ENCODE measurements around the gene EPRS1.

The EPRS1 gene

DNA sequence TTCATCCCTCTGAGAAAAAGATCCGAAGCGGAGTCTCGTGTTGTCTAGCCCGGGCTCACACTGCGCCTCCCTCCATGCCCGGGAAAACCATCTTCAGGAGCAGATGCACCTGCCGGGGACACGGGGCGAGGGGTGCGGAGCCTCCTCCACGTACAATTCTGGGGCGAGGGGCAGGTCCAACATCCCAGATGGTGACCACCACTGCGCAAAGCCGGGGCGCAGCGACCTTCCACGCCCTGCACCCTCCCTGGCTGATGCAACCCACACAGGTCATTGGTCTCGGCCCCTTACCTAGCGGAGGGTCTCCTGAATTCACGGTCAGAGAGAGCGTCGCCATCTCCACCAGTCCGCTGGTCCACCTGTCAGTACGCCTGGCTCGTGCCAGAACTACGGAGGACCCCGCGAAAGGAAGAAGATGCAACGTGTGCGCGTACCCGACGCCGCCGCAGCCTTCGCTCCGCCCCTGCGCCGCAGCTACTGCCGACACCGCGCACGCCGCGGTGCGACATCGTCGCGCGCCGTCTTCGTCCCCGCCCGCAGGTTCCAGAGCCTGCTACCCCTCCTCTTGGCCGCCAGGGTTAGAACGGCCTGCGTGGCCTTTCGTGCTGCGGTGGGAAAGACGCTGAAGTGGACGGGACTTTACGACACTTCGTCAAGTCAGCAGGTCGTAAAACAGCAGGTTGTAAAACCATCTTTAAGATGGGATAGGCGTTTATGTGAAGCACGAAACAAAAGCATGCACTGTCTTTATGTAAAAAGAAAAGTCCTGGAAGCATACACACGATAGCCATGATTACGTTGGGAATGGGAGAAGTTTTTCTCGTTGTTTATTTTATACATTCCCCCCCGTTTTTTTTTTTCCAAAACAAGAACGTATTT lies at the start of gene EPRS1:
Gene EPRS1 (minus strand): TSS at position 454 of the 879 bp plus-strand sequence. CDS start 117 bp downstream, at position 337.
- peak; percentile 98 for DNase-seq (ENCODE audit: low read depth, low spot score)

DNA sequence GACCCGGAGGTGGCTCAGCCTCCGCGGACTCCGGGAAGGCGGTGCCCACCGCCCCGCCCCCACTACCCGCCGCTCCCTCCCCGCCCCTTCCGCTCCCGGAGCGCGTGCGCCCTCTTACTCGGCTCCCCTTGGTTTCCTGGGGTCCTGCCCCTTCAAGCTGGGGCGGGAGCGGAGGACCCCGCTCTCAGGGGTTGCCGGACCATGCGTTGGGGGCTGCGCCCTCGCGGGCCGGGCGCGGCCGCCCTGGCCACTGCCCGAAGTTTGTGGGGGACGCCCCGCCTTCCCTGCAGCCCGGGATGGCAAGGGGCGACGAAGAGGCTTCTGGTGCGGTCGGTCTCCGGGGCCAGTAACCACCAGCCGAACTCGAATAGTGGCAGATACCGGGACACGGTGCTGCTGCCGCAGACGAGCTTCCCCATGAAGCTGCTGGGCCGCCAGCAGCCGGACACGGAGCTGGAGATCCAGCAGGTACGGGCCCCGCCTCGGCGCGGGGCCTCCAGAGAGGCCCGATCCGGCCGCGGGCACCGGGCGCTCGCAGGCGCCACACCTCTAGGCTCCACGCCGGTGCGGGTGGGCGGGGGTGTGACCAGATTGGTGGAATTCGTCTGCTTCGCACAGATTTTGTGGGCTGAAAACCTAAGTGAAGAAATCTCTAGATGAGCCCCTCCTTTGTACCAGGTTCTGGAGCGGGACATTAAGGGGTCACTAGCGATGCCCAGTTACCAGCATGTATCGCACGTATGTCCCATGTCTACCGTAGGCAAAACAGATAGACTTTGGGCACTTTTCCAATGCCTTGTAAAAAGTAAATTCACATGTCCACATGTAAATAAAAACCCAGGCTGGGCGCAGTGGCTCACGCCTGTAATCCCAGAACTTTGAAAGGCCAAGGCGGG lies 48.0 kb upstream of the EPRS1 start, which contains the start of gene IARS2:
Gene IARS2 (plus strand): TSS at position 117 of the 896 bp plus-strand sequence. CDS start 85 bp downstream, at position 202.
- peak; percentile 76 for DNase-seq (ENCODE audit: low read depth, low spot score)

DNA sequence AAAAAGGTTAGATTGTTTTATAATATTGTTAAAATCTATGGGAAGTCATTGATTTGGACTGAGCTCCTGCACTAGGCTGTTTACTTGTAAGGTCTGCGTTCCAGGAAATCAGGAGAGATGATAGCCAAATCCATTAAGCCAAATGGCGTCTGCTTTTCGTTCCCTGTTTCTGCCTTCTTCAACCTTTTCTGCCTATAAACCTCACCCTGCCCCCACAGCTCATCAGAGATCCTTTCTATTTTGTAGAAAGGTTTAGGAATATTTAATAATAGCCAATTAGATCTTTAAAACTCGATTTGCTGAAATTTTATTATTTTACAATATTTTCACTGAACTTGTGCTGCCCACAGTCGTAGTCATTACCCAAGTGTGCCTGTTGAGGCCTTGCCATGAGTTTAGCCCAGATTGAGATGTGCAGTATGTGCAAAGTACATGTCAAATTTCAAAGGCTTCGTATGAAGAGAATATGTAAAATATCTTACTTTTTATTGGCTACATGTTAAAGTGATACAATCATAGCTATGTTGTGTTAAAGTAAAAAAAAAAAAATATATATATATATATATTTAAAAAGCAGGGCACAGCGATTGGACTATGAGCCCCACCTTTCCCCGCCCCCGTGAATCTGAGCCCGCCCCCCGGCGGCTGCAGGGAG lies 47.2 kb upstream of the EPRS1 start:
- DNase-seq (ENCODE audit: low read depth, low spot score) = peak; percentile 8

DNA sequence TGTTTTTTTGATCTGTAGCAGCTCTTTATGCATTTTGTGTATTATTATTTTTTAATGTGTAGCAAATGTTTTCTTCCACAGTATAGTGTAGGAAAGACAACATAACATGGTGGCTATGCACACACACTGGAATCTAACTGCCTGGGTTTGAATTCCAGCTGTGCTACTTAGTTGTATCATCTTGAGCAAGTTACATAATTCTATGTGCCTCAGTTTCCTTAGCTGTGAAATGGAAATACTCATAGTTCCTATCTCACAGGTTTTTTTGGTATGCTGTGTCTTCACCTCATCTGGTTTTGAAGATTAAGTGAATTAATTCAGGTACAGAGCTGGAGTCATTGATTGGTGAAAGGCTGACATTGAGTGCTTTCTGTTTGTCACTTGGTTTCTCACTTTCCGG lies 46.4 kb upstream of the EPRS1 start:
- DNase-seq (ENCODE audit: low read depth, low spot score) = no peak

DNA sequence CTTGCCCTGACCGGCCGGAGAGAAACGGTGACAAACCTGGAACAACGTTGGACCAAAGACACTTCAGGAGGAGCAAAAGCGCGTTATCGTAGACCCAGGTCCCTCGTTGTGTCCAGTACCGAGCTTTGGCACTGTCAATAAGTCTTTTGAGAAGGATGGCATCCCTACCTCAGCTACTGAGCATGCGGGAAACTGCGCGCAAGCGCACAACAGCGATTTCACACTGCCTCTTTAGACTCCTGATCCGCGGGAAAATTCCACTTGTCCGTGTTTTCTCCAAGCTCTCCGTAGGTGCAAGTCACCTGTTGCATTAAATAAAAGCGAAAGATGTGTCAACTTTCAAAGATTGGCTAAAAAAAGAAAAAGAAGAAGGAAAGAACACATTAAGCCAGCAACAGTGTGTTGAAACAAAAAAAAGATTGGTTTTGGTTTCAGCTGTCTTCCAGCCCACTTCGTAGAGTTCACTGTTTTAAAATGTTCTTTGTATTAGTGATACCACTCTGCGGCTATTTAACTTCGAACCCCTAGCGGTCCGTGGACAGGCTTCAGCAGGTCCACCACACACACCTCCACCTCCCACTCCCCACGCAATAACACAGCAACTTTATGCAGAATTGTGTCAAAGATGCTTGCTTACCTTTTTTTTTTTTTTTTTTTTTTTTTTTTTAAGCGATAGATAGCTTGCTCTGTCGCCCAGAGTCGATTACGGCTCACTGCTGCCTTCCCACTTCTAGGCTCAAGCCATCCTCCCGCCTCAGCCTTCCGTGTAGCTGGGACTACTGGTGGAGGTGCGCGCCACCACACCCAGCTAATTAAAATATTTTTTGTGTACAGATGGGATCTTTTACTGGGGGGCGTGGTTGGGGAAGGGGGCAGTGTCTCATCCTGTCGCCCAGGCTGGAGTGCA lies 43.6 kb upstream of the EPRS1 start, which contains the start of gene BPNT1:
Gene BPNT1 (minus strand): TSS at position 139 of the 907 bp plus-strand sequence. CDS start 9,942 bp downstream, outside the sequence.
- DNase-seq (ENCODE audit: low read depth, low spot score) = peak; percentile 94

DNA sequence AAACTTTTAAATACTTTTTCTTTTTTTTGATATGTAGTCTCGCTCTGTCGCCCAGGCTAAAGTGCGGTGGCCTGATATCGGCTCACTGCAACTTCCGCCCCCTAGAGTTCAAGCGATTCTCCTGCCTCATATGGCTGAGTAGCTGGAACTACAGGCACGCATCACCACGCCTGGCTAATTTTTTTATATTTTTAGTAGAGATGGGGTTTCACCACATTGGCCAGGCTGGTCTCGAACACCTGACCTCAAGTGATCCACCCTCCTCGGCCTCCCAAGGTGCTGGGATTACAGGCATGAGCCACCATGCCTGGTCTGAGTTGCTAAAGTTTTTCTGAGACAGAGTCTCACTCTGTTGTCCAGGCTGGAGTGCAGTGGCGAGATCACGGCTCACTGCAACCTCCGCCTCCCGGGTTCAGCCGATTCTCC lies 40.0 kb upstream of the EPRS1 start:
- DNase-seq (ENCODE audit: low read depth, low spot score) = peak; percentile 49

DNA sequence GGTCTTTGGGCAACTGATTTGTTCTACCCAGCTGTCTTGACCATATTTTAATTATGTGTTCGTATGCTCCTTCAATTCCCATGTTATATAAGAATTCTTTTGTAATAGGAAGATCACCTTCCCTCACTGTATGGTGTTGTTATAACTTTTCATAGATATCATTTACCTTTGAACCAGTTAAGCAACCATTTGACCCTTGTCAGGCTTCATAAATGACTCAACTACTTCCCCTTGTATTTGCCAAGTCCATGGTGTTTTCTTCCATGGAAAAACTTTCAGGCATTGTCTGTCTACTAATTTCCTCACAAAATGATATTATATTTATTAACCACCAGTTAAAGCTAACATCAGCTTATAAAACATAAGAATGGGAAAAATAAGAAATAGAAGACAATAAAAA lies 38.2 kb upstream of the EPRS1 start:
- no peak for DNase-seq (ENCODE audit: low read depth, low spot score)

DNA sequence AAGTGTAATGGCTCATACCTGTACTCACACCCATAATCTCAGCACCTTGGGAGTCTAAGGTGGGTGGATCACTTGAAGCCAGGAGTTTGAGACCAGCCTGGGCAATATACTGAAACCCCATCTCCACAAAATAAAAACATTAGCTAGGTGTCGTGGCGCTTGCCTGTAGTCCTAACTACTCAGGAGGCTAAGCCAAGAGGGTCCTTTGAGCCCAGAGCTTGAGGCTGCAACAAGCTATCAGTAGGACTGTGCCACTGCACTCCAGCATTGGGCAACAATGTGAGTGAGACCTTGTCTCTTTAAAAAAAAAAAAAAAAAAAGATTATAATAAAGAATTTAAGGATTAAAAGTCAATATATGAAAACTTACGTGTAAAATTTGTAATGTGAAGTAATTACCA lies 31.6 kb upstream of the EPRS1 start:
- no peak for DNase-seq (ENCODE audit: low read depth, low spot score)

DNA sequence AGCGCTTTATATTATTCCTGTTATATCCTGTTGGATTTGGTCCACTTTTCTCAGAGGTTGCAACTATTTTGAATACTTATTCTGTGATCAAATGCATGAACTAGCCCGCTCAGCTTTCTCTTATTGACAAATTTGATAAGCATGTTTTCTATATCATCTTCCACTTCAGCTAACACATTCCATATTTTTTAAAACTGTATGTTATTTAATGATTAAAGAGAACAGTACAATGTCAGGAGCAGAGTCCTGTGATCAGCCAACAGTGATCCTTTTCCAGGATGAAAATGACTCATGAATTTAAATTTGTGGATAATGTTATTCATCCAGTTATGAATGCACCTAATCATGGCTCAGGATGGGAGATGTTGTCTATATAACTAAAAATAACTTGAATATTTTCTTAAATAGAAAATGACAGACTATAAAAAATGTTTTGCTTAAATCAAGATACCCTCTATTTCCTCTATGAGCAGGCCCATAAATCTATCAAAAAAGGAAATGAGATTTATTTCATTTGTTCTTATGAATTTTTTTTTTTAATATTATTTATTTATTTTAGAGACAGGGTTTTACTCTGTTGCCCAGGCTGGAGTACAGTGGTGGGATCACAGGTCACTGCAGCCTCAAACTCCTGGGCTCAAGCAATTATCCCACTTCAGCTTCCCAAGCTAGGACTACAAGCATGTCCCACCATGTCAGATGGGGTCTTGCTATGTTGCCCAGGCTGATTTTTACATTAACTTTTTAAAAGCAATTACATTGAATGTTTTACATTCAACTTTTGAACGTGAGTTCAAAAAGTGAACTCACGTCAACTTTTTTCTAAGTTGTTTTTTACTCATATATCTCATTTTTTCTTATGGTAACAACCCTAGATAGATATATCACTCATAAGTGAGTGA lies 30.8 kb upstream of the EPRS1 start:
- DNase-seq (ENCODE audit: low read depth, low spot score) = no peak

DNA sequence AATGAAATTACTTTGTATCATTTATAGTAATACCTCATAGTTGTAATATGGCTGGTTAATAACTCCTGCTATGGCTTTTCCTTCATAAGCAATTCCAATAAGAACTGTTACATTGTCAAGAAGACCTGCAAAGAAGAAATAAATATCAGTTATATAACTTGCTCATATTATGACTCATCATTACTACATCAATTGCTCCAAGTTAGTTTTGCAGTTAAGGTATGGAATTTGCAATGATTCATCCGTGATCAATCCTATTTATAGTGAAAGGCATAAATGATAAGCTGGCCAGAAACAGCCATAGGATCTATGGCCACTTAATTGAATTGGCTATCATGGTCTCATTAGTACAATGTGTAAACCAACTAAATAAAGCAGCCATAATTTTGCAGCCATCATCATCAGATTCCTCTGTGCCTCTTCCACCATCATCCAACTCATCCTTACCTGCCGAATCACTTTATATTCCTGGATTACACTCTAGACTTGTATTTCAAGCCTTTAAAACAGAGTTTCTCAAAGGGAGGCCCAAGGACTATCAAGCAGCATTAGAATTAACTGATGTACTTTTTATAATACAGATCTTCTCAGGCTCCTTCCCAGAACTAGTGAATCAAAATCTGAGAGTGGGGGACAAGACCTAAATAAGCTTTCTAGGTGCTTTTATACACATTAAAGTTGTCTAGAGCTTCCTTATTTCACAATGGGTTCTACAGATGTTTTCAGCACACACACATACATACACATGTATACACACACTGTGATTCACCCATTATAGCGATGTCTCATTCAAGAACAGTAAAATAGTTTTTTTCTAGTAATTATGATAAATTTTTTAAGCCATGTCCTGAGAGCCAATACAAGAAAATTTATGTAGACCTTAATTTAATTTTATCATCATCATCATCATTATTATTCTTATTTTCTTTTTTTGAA lies 21.2 kb upstream of the EPRS1 start:
- DNase-seq (ENCODE audit: low read depth, low spot score) = no peak

DNA sequence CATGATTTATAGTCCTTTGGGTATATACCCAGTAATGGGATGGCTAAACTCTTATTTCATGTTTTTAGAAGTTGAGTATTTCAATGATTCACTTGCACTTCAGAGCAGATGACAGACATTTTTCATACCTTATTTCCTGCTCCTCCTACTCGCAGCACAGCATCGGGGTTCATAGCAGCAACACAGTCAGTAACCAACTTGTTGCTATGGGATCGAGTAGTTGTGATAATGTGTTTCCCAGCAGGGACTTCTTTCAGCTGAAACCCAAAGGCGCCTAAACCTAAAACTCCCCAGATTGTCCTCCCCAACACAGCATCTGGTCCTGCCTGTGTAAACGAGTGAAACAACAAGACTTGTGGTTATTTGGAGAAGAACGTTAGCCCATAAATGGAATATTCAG lies 16.3 kb upstream of the EPRS1 start:
- no peak for DNase-seq (ENCODE audit: low read depth, low spot score)

DNA sequence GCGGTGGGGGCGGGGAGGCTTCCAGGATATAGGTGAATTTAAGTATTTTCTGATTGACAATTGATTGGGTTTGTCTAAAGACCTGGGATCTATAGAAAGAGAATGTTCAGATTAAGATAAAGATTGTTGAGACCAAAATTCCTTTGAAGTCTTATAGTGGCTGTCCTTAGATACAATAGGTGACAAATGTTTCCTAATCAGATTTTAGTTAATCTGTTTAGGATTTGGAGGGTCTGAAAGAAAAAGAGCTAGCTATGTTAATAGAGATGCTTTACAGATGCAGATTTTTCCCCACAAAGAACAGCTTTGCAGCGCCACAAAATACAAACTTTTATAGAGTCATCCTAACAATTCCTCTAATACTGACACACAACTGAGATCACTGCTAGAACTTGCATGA lies 14.6 kb upstream of the EPRS1 start:
- DNase-seq (ENCODE audit: low read depth, low spot score) = no peak

DNA sequence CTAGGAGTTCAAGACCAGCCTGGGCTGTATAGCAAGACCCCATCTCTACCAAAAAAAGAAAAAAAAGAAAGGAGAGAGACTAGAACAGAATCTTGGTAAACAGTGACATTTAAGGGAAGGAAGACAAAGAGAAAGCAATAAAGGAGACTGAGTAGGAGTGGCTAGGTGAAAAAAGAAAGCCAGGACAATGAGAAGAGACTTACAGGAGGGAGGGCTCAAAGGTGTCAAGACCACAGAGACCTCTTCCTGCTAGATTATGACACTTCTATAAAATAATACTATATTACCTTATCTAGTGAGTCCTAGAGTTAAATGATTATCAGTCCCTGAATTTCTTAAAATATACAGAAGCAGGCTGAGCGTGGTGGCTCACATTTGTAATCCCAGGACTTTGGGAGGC lies 10.1 kb upstream of the EPRS1 start:
- DNase-seq (ENCODE audit: low read depth, low spot score) = no peak

DNA sequence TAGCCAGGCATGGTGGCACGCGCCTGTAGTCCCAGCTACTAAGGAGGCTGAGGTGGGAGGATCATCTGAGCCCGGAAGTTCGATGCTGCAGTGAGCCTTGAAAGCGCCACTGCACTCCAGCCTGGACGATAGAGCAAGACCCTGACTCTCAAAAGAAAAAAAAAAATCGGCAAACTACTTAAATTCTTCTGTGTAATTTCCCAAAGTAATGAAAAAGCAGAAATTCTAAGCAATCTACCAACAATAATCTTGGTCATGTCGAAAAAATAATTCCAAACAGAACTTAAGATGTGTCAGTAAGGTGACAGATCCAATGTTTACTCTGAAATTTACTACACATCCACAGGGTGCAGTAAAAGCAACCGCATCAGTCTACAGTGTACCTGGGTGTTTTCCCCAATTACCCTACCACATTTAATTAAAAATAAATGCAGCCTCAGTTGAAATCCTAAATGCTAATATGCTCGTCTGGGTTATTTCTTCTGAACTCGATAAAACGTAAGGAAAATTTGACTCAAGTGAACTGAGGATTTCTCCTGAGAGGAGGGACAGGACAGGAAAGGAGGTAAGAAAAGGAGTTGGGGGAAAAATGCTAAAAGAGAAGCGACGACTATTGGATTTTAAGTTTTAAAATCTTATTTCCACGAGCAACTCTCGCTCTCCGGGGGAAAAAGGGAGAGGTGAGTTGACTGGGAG lies 801 bp downstream of the EPRS1 start:
- peak; percentile 17 for DNase-seq (ENCODE audit: low read depth, low spot score)

DNA sequence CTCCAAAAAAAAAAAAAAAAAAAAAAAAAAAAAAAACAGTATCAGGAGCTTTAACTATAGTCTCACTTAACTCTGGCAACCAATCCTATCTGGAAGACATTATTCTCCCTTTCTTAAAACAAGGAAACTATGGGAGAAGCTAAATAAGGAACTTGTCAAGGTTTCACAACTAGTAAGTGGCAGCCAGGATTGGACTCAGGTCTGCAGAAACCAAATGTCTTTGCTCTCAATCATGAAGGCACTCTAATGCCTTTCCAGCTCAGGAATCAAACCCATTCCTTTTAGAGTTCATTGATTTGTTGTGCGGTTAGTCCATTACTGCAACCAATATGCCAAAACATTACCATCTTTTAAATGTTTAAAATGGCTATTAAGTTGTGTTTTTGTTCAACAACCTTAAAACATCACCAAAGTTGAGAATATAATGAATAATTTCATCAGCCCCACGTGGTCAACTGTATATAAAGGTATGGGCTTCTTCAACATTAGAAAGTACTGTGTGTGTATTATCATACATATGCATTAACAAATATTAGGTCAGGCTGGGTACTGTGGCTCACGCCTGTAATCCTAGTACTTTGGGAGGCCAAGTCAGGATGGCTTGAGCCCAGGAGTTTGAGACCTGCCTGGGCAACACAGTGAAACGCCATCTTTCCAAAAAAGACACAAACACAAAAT lies 1.5 kb downstream of the EPRS1 start:
- DNase-seq (ENCODE audit: low read depth, low spot score) = no peak

DNA sequence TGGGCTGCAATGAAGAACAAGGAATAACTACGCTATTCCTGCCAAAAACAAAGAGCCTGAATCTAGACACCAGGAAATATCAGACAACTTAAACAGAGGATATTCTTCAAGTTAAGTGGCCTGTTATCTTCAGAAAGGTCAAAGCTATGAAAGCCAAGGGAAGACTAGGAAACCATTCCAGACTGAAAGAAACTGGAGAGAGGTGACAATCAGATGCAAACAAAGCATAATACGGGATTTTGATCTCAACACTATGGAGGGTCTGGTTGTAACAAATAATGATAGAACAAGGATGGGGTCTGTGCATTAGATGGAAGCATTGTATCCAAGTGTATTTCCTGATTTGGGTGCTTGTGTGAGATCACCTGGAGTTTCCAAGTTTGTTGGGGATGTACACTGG lies 2.7 kb downstream of the EPRS1 start:
- no peak for DNase-seq (ENCODE audit: low read depth, low spot score)

DNA sequence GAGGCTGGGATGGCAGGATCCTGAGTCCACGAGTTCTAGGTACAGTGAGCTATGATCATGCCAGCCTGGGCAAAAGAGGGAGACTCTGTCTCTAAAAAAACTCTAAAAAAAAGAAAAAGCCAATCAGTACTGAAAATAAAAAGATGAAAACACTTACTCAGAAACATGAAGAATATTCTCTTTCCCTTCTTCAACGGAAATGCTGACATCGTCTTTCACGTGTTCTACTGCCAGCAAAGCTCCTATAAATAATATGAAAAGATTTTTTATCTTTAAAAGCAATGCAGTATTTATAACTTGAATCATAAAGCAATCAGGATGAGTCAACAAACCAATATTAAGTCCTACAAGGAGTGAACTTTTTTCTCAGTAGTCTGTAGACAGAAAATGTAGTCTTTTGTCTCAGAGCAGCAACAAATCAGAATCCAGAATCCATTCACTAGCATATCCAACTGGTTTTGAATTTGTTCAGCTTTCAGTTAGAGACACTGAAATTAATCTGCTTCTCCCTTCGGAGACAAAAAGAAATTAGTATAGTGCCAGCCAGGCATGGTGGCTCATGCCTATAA lies 6.2 kb downstream of the EPRS1 start:
- DNase-seq (ENCODE audit: low read depth, low spot score) = no peak

Data from ELF-1 (cell line).